Body of pancreas (tissue), 4 donors: ENCODE results near the gene GRID1. TPM values are rescaled to one million over a fixed set of nuclear protein-coding genes. Genes with fewer than 3 reads are reported as not detected.

ENCODE experiments used
- ATAC-seq: fragments of 150-250 bp; one replicate; pipeline ENCODE4 v1.9.1; 2016
- DNase-seq, 4 donors: peaks; one replicate each; pipeline ENCODE4 v3.0.0-alpha.2; 2019
- H3K27ac ChIP-seq, 4 donors: fragments of 200-600 bp; sonication (generic); 1 replicate in 3 of 4; 2 replicates in 1 of 4; pipeline versions ENCODE4 v1.5.1 to v1.6.1; 2016 to 2019; ENCODE audit warnings: mild to moderate bottlenecking in 1 of 4, mixed read lengths in 1 of 4, moderate library complexity in 1 of 4
- H3K27me3 ChIP-seq, 2 donors: fragments of 200-600 bp; sonication (generic); one replicate each; pipeline ENCODE4 v1.6.0; 2016; ENCODE audit warnings: mild to moderate bottlenecking in 1 of 2
- H3K36me3 ChIP-seq, 2 donors: fragments of 200-600 bp; sonication (generic); replicated peaks in 1 of 2; 2 replicates each; pipeline ENCODE4 v1.5.1; 2016; ENCODE audit warnings: low read depth in 2 of 2; ENCODE audit not compliant: insufficient read depth in 1 of 2
- H3K4me1 ChIP-seq: fragments of 200-600 bp; sonication (generic); one replicate; pipeline ENCODE4 v1.6.0; 2016
- H3K4me3 ChIP-seq, 2 donors: fragments of 200-600 bp; sonication (generic); 1 replicate in 1 of 2; 2 replicates in 1 of 2; pipeline ENCODE4 v1.5.1; 2016 to 2019
- H3K9me3 ChIP-seq, 3 donors: fragments of 200-600 bp; sonication (generic); 1 replicate in 2 of 3; 2 replicates in 1 of 3; pipeline ENCODE4 v1.5.1; 2016
- POLR2A ChIP-seq, 3 donors: fragments of 450-650 bp; IDR thresholded peaks; one replicate each; pipeline ENCODE4 v1.6.1; 2016; ENCODE audit warnings: antibody characterized with exemption in 3 of 3, mild to moderate bottlenecking in 2 of 3
- WGBS, 2 donors: methylation state at CpG; one replicate each; pipeline ENCODE4 v1.1.5; 2017; 5-methylcytosine and 5-hydroxymethylcytosine counted together
- intact Hi-C: fragments of 100-400 bp; cut with DNase I; formaldehyde crosslinking; loops from one replicate; pipeline ENCODE4 v1.15.1; 2023
- total RNA-seq, 2 donors: library from RNA; depleted of rRNA; stranded (reverse); fragments of >200 nt; gene quantifications; one replicate each; pipeline ENCODE4 v1.1.0, GENCODE V29; 2016
- TF ChIP-seq, protein P1 (sequence below), 7 experiments: fragments of 450-650 bp in 4 of 7; fragments of 200-600 bp in 3 of 7; sonication (generic) in 3 of 7; IDR thresholded peaks; one replicate each; pipeline ENCODE4 v1.5.1; 2016 to 2019; ENCODE audit warnings: antibody characterized with exemption in 7 of 7

The GRID1 gene
- total RNA-seq, 2 donors from 2014 or later, result 1.0 to 1.6 TPM

DNA sequence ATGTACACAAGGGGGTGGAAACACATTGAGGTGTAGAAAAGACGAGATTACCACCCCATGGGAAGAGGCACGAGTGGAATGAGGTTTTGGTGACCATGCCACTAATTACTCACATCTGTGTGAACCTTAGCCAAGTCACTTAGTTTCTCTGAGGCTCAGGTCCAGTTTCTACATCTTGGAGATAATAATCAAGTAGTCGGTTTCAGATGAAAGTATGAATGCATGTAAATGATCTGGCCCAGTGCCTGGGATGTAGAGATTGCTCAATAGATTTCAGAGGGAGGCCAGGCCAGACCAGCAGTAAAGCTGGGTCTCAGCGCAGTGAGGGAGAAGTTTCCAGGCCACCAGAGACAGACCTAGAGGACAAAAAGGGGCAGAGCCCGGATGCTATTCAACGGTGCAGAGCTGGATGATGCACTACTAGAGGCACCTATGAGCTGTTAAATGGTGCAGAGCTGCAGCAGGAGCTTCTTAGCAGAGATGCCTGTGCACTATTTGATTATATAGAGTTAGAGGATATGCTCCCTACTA lies 725.1 kb downstream of the GRID1 start:
- intact Hi-C loops, result no loop called here
- Histone ChIP-seq H3K27ac (no peak overlapping the region), H3K4me1 (no peaks in the 10 kb centered on the region), H3K27me3 (no peaks in the 10 kb centered on the region), H3K36me3 (no peaks in the 10 kb centered on the region), H3K9me3 (no peaks in the 10 kb centered on the region), H3K4me3 (no peak overlapping the region)
- TF ChIP-seq, protein P1, sequence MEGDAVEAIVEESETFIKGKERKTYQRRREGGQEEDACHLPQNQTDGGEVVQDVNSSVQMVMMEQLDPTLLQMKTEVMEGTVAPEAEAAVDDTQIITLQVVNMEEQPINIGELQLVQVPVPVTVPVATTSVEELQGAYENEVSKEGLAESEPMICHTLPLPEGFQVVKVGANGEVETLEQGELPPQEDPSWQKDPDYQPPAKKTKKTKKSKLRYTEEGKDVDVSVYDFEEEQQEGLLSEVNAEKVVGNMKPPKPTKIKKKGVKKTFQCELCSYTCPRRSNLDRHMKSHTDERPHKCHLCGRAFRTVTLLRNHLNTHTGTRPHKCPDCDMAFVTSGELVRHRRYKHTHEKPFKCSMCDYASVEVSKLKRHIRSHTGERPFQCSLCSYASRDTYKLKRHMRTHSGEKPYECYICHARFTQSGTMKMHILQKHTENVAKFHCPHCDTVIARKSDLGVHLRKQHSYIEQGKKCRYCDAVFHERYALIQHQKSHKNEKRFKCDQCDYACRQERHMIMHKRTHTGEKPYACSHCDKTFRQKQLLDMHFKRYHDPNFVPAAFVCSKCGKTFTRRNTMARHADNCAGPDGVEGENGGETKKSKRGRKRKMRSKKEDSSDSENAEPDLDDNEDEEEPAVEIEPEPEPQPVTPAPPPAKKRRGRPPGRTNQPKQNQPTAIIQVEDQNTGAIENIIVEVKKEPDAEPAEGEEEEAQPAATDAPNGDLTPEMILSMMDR (IDR thresholded peaks at IDR 0.05), result no peak
- no peak for TF ChIP-seq POLR2A (IDR thresholded peaks at IDR 0.05)
- WGBS, 2 donors, result 59 to 67% methylated on average over 6 of the region's 6 CpGs
- DNase-seq, result no peak
- ATAC-seq, result no peak

DNA sequence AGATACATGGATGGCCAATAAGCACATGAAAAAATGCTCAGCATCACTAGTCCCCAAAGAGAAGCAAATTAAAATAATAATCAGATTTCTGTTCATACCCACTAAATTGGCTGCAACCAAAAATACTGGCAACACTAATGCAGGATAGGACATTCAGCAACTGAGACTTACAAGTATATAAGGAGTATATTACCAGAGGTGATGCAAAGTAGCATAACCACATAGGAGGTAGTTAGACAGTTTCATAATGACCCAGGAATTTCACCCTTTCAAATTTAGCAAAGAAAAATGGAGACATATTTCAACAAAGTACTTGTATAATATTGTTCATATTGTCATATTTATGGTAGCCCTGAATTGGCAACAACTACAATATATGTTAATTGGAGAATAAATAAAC lies 727.8 kb downstream of the GRID1 start:
- no peaks in the 10 kb centered on the region for H3K4me1 ChIP-seq
- no peaks in the 10 kb centered on the region for H3K36me3 ChIP-seq
- no peak for DNase-seq
- no peak for TF ChIP-seq POLR2A (IDR thresholded peaks at IDR 0.05)
- TF ChIP-seq, protein P1 (IDR thresholded peaks at IDR 0.05), result no peak
- intact Hi-C loops, result no loop called here
- H3K9me3 ChIP-seq, result no peaks in the 10 kb centered on the region
- no peak overlapping the region for H3K4me3 ChIP-seq
- no peak overlapping the region for H3K27ac ChIP-seq
- no peaks in the 10 kb centered on the region for H3K27me3 ChIP-seq
- no peak for ATAC-seq

DNA sequence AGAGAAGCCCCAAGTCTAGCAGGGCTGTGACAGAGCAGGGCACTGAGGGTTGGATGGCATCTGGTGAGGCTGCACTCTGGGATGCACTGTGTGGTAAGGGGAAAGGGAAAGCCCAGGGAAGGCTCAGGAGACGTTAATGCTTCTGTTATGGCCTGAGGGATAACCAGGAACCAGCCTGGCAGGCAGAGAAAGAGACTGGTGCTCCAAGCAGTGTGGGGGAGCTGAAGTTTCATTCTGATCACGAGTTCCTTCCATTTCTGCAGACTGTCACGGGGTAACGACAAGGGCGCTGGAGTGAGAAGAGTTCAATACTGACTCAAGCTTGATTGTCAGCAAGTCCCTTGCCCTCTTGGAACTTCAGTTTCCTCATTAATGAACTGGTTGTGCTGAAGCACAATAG lies 730.9 kb downstream of the GRID1 start:
- intact Hi-C loops, result no loop called here
- Histone ChIP-seq H3K27me3 (no peaks in the 10 kb centered on the region), H3K9me3 (no peaks in the 10 kb centered on the region), H3K36me3 (no peaks in the 10 kb centered on the region), H3K4me3 (no peak overlapping the region), H3K27ac (no peak overlapping the region), H3K4me1 (no peaks in the 10 kb centered on the region)
- WGBS, 2 donors, result 66 to 81% methylated on average over 5 of the region's 5 CpGs
- DNase-seq (no peak), ATAC-seq (no peak)
- no peak for TF ChIP-seq POLR2A (IDR thresholded peaks at IDR 0.05)
- TF ChIP-seq, protein P1 (IDR thresholded peaks at IDR 0.05), result no peak

DNA sequence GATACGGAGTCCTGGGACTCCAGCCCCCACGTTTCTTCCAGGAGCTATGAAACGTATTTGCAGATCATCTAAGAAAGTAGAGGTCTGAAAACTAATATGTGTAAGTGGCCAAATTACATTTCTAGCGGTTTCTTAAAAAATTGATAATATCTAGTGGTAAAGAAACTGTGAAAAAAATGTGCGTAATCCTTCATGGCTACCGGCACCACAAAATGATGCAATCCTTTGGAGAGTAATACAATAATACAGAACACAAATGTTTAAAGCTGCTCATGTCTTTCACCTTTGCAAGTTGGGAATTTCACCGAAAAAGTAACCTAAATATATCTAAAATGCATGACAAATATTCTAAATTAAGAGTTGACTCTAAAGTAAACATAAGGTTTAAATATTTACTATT lies 742.1 kb downstream of the GRID1 start:
- WGBS, 2 donors, result 86% methylated on average over 7 of the region's 7 CpGs
- no peaks in the 10 kb centered on the region for H3K27me3 ChIP-seq
- no peaks in the 10 kb centered on the region for H3K36me3 ChIP-seq
- TF ChIP-seq, protein P1 (IDR thresholded peaks at IDR 0.05), result no peak
- TF ChIP-seq POLR2A (IDR thresholded peaks at IDR 0.05), result no peak
- no peak overlapping the region for H3K4me3 ChIP-seq
- H3K4me1 ChIP-seq, result no peaks in the 10 kb centered on the region
- H3K9me3 ChIP-seq, result no peaks in the 10 kb centered on the region
- intact Hi-C loops, result no loop called here
- DNase-seq, result no peak
- no peak overlapping the region for H3K27ac ChIP-seq
- no peak for ATAC-seq

DNA sequence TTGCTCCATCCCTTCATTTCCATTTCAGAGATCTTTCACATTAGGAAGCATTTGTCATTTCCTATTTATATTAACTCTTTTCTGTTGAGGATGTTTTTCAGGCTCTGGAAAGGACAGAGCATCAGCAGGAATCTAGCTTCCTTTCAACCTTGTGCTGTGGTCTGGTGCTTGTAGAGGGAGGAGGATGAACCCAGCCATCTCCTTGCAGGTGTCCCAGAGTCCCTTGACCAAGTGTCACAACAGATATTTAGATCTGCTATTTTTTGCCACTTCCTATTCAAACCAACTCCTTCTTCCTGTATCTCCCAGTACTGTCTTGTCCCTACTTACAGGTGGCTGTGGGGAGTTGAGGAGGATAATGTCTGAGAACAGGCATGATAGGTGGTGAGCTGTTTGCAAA lies 742.8 kb downstream of the GRID1 start:
- no peak for TF ChIP-seq POLR2A (IDR thresholded peaks at IDR 0.05)
- no peaks in the 10 kb centered on the region for H3K36me3 ChIP-seq
- H3K4me1 ChIP-seq, result no peaks in the 10 kb centered on the region
- H3K4me3 ChIP-seq, result no peak overlapping the region
- no peak overlapping the region for H3K27ac ChIP-seq
- intact Hi-C loops, result no loop called here
- no peaks in the 10 kb centered on the region for H3K9me3 ChIP-seq
- ATAC-seq, result no peak
- H3K27me3 ChIP-seq, result no peaks in the 10 kb centered on the region
- no peak for DNase-seq
